AG04449 (cell line): Measurements from ENCODE around the gene RRP9.

ENCODE experiments used
- CTCF ChIA-PET: fragments of 350-600 bp; formaldehyde crosslinking; extraction: SDS; loops from one replicate; lab custom pipeline; 2021; ENCODE audit warnings: antibody characterized with exemption; lab: Yijun Ruan, JAX
- POLR2A ChIA-PET: fragments of 400-600, 350-600 bp; formaldehyde crosslinking; extraction: SDS; loops from one replicate; lab custom pipeline; 2020; ENCODE audit warnings: antibody characterized with exemption, inconsistent platforms; lab: Yijun Ruan, JAX
- DNase-seq: peaks from one replicate; pipeline ENCODE4 v3.0.0-alpha.2; 2010; ENCODE audit warnings: low read depth, low spot score
- H3K4me3 ChIP-seq: 2 replicates; pipeline ENCODE4 v1.5.1; 2011; ENCODE audit warnings: low read depth, mild to moderate bottlenecking, control low read depth, low read length
- TF ChIP-seq, protein P1 (sequence below): IDR thresholded peaks from one replicate; pipeline ENCODE4 v1.5.1; 2011; ENCODE audit warnings: mild to moderate bottlenecking, moderate library complexity, low read length, control low read depth, inconsistent platforms; ENCODE audit not compliant: insufficient read depth; ENCODE audit errors: missing control alignments

RRP9 gene

DNA sequence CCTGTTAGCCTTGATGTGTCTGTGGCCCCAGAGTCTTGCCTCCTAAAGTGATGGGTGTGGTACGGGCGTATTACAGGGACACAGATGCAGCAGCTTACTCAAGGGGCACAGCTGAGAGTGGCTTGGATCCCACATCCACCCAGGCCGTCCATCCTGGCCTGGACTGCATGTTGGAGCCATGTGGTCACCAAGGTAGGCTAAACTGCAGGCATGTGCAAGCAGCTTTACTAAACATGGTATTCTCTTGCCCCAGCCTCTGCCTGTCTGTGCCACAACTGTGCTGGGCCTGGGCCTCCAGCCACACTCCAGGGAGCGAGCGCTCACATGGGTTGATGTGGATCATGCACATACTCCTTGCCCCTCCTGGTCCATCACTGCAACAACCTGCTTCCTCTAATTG, 7.4 kb upstream of the RRP9 start:
- CTCF ChIA-PET, result interaction anchor here (1.5 to 4.2 kb wide), 3 partner anchors 14 to 25 kb away, joined by 3 to 23 read pairs (median 5); partner anchors contain the start of genes ABHD14A, ABHD14B and PCBP4
- DNase-seq, result no peak
- POLR2A ChIA-PET, result no interaction called here
- no peak overlapping the region for H3K4me3 ChIP-seq
- TF ChIP-seq, protein P1, sequence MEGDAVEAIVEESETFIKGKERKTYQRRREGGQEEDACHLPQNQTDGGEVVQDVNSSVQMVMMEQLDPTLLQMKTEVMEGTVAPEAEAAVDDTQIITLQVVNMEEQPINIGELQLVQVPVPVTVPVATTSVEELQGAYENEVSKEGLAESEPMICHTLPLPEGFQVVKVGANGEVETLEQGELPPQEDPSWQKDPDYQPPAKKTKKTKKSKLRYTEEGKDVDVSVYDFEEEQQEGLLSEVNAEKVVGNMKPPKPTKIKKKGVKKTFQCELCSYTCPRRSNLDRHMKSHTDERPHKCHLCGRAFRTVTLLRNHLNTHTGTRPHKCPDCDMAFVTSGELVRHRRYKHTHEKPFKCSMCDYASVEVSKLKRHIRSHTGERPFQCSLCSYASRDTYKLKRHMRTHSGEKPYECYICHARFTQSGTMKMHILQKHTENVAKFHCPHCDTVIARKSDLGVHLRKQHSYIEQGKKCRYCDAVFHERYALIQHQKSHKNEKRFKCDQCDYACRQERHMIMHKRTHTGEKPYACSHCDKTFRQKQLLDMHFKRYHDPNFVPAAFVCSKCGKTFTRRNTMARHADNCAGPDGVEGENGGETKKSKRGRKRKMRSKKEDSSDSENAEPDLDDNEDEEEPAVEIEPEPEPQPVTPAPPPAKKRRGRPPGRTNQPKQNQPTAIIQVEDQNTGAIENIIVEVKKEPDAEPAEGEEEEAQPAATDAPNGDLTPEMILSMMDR, result no peak

DNA sequence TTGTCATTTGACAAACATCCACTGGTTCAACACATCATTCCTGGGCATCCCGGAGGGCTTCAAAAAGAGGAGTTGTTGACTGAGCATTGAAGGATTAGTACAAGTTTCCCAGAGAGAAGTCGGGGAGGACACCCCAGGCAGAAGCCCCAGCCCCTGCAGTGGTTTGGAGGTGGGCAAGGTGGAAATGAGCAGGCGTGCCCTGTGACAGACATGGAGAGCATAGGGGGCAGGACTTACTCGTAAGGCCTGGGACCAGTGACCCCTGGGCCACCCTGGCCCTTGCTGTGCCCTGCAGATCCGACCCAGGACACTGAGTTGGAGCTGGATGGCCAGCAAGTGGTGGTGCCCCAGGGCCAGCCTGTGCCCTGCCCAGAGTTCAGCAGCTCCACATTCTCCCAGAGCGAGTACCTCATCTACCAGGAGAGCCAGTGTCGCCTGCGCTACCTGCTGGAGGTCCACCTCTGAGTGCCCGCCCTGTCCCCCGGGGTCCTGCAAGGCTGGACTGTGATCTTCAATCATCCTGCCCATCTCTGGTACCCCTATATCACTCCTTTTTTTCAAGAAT, 6.4 kb upstream of the RRP9 start:
- H3K4me3 ChIP-seq, result no peak overlapping the region
- TF ChIP-seq, protein P1, result no peak
- CTCF ChIA-PET, result interaction anchor here (0.6 to 4.2 kb wide), 3 partner anchors 18 to 53 kb away, joined by 3 to 23 read pairs (median 3); partner anchors contain the start of genes ABHD14A, ABHD14B and PCBP4
- no peak for DNase-seq
- POLR2A ChIA-PET, result no interaction called here

DNA sequence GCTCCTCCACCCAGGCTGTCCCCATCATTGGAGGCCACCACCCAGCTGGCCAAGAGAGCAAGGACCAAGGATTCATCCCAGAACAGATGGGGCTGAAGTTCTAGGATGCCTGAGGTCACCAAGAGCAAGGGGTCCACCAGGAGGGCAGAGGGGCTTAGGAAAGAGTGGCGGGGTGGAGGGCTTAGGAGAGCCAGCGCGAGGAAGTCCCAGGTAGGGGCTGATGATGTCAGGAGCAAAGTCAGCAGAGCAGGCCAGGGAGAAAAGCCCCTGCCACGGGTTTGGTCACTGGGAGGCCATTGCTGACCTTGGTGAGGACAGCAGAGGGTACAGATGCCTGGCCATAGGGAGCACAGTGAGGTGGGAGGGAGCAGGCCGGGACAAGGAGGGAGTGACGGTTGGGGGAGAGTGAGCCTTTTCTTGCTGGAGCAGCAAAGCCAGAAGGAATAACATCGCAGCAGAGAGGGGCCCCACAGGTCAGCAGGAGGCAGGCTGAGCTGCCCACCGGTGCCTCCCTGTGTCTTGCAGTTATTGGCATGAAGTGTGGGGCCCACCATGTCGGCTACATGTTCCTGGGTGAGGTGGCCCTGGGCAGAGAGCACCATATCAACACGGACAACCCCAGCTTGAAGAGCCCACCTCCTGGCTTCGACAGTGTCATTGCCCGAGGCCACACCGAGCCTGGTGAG, 5.7 kb upstream of the RRP9 start:
- H3K4me3 ChIP-seq, result no peak overlapping the region
- TF ChIP-seq, protein P1, result no peak
- POLR2A ChIA-PET, result no interaction called here
- CTCF ChIA-PET, result interaction anchor here (4.2 kb wide), 1 partner anchor 27 kb away, joined by 23 read pairs; the partner anchor contains the start of genes ABHD14A and ABHD14B
- no peak for DNase-seq

DNA sequence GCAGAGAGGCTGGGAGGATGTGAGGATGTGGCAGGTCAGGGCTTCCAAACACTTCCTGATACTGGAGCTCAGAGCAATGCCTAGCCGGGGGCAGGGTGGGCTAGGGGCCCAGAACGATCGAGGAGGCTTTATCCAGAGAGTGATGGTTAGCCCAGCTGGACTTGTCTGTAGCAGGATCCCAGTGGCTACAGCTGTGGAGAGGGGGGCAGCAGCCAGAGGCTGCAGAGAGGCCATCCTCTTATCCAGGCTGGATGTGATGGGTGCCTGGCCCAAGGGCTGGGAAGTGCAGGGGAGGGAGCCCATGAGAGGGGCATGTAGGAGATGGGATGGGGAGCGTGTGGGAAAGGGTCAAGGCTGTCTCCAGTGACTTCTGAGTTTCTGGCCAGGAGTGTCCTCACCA, 5.1 kb upstream of the RRP9 start:
- POLR2A ChIA-PET, result no interaction called here
- DNase-seq, result no peak
- TF ChIP-seq, protein P1, result no peak
- CTCF ChIA-PET, result interaction anchor here (0.6 to 4.2 kb wide), 3 partner anchors 19 to 57 kb away, joined by 3 to 23 read pairs (median 4); partner anchors contain the start of genes ABHD14A and ABHD14B
- H3K4me3 ChIP-seq, result no peak overlapping the region

DNA sequence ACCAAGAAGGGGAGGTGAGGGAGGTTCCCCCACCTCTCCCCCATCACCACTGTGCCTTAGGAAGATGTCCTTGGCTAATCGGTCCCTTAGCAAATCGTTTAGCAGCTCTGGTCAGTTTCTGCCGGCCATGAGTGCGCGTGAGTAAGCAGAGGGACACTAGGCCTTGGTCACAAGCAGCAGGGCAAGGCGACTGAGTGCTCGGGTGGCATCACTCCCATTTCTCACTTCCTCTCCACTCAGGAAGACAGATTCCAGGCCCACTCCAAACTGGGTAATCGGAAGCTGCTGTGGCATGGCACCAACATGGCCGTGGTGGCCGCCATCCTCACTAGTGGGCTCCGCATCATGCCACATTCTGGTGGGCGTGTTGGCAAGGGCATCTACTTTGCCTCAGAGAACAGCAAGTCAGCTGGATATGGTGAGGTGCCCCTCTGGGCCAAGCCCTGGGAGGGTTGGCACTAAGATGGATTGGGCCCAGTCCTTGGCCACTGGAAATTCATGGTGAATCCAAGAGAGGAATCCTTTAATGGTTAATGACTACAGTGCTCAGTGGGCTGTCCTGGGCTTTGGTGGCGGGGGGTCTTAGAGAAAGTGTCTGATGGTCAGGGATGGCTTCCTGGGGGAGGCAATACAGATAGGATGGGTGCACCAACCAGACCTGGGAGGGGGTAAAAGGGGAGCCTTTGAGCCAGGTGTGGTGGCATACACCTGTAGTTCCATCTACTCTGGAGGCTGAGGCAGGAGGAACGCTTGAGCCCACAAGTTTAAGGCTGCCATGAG, 4.4 kb upstream of the RRP9 start:
- POLR2A ChIA-PET, result no interaction called here
- H3K4me3 ChIP-seq, result no peak overlapping the region
- TF ChIP-seq, protein P1, result no peak
- CTCF ChIA-PET, result interaction anchor here (0.6 to 2.0 kb wide), 3 partner anchors 20 to 58 kb away, joined by 3 to 14 read pairs (median 4); partner anchors contain the start of gene ABHD14B
- no peak for DNase-seq
